GM13977 (cell line): ENCODE results near the gene DNAJC11.
"Not testable (repeated sequence)": the region's sequence is repeated elsewhere in the genome, so short reads cannot be mapped to it uniquely, and the experiment has no call there.

ENCODE experiments used
- DNase-seq: peaks from one replicate; pipeline ENCODE4 v3.0.0; 2012; ENCODE audit warnings: low spot score
- CTCF ChIP-seq: IDR thresholded peaks from 2 replicates; pipeline ENCODE4 v1.5.1; 2012; ENCODE audit warnings: mild to moderate bottlenecking, control low read depth; ENCODE audit not compliant: insufficient read depth; ENCODE audit errors: extremely low read depth, missing control alignments
- in situ Hi-C: fragments of 300-500 bp; cut with MboI; formaldehyde crosslinking; loops from one replicate; pipeline ENCODE4 v1.12.0; 2022; ENCODE audit warnings: low sequenced_read_pairs, low pct_unique_long_range_greater_than_20kb, mixed read lengths, inconsistent platforms; ENCODE audit not compliant: unreplicated experiment

Gene DNAJC11

GRCh38 chr1:6673816-6674398, 27.7 kb downstream of the DNAJC11 start:
- in situ Hi-C loops: no loop called here
- no peak for DNase-seq
- no peak for TF ChIP-seq CTCF

GRCh38 chr1:6672558-6672957, 29.1 kb downstream of the DNAJC11 start:
- no peak for DNase-seq
- no peak for TF ChIP-seq CTCF
- in situ Hi-C loops: no loop called here

GRCh38 chr1:6668503-6668902, 33.1 kb downstream of the DNAJC11 start:
- no peak for DNase-seq
- in situ Hi-C loops: no loop called here
- TF ChIP-seq CTCF: no peak

- in situ Hi-C loops: no loop called here
- TF ChIP-seq CTCF: no peak
Measured at GRCh38 chr1:6667139-6667538, 34.5 kb downstream of the DNAJC11 start.

GRCh38 chr1:6666696-6667095, 34.9 kb downstream of the DNAJC11 start:
- no peak for DNase-seq
- no peak for TF ChIP-seq CTCF
- in situ Hi-C loops: no loop called here

More at GRCh38 chr1:6667139-6667538, 34.5 kb downstream of the DNAJC11 start:
- DNase-seq: no peak

GRCh38 chr1:6662468-6662867, 39.1 kb downstream of the DNAJC11 start:
- in situ Hi-C loops, DNase-seq: not testable (repeated sequence)

GRCh38 chr1:6660415-6661049, 41.1 kb downstream of the DNAJC11 start:
- DNase-seq: no peak
- no peak for TF ChIP-seq CTCF
- in situ Hi-C loops: no loop called here
